ENCODE results near the gene MAEA.

Gene MAEA

DNA sequence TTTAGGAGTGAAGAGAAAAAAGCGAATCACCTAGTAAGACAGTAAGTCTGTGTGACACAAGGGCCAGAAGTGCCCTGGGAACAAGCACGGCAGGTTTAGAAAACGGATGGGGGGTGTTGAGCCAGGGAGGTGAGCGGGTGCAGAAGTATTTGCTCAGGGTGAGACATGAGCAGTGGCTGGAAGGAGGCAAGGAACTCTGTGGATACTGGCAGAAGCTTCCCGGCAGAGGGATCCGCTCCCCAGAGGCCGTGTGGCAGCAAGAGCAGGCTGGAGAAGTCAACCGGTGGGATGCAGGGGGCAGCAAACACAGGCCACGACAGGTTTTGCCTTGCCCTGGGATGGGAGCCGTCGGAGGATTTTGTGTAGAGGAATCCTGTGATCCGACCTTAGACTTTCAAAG lies 55.0 kb downstream of the MAEA start:
- Mint-ChIP-seq H3K4me3 (peak overlapping the region; percentile 99), H3K27me3 (ENCODE audit: low read depth) (no peaks in the 10 kb centered on the region), H3K4me1 (ENCODE audit: low read depth) (peaks cover 22% of the 10 kb centered on the region), H3K9me3 (no peaks in the 10 kb centered on the region), H3K27ac (peak overlapping the region; percentile 75), H3K36me3 (ENCODE audit: low read depth) (peaks cover 26% of the 10 kb centered on the region)
- no peak for DNase-seq (ENCODE audit: low spot score)

DNA sequence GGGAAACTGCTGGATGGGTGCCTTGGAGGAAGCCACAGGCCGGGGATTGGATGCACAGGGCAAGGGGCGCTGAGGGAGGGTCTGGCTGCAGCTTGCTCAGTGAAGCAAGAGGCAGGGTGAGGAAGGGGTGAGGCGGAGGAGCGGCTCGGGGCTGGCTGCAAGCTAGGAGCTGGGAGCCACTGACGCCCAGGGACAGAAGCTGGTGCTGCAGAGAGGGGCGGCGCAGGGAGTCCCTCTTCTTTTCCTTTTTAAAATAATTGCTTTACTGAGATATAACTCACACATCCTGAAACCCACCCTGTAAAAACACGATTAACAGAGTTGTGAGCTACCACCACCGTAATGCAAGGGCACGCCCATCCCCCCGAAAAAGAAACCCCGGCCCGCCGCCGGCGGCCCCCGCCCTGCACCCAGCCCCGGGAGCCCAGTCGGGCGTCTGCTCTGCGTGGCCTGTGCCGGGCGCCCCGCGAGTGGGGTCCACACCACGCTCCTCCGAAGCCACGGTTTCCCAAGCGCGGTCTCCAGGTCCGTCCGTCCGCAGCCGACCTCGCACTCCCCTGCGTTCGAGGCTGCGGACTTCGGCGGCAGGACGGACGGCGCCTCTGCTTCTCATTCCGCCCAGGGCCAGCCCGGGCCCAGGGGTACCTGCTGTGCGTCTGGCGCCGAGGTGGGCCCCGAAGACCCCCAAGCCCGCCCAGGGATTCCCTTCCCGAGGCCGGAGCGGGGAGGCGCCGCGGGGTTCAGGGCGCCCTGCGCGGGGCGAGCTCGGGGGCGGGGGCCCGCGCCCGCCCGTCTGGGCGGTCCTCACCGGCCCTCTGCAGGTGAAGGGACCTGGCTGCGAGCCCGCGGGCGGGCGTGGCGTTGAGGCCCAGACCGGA lies 56.5 kb downstream of the MAEA start:
- no peaks in the 10 kb centered on the region for H3K9me3 Mint-ChIP-seq
- H3K36me3 Mint-ChIP-seq (ENCODE audit: low read depth), result peaks cover 15% of the 10 kb centered on the region
- H3K4me3 Mint-ChIP-seq, result peak overlapping the region; percentile 99
- peak overlapping the region; percentile 98 for H3K27ac Mint-ChIP-seq
- H3K4me1 Mint-ChIP-seq (ENCODE audit: low read depth), result peaks cover 24% of the 10 kb centered on the region
- DNase-seq (ENCODE audit: low spot score), result peak; percentile 41
- H3K27me3 Mint-ChIP-seq (ENCODE audit: low read depth), result no peaks in the 10 kb centered on the region

DNA sequence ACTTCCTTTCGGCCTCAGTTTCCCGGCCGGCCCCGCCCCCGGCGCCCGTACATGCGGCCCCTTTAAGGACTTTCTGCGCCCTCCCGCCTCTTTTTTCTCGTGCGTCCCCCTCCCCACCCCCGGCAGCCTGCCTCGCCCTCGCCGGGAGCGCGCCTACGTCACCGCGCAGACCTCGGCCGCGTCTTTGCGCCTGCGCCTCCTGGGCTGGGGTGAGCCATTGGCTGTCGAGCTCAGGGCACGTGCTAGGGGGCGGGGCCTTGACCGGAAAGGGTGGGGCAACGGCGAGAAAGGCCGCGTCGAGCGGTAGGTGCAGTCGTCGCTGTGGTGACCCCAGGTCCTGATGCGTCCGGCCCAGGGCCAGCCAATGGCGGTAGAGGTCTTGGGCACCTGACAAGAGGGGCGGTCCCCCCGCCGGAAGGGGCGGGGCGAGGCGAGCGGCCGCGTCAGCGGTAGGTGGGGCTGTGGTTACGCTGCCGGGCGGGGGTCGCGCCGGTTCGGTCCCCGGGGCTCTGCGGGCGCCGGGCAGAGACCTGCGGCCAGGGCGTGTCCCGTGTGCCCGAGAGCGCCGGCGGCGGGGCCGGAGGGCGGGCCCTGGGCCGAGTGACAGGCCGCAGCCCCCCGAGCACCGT lies 57.2 kb downstream of the MAEA start, which contains the start of gene UVSSA:
Gene UVSSA, plus strand, starts transcription at position 428 of the 629 bp plus-strand sequence. CDS start 884 bp downstream, outside the sequence.
- Mint-ChIP-seq H3K4me3 (peak within 1 kb of the TSS; percentile 99), H3K27ac (peak within 1 kb of the TSS; percentile 98), H3K9me3 (no peaks in the 10 kb centered on the region), H3K27me3 (ENCODE audit: low read depth) (no peaks in the 10 kb centered on the region), H3K36me3 (ENCODE audit: low read depth) (peaks cover 8% of the 10 kb centered on the region), H3K4me1 (ENCODE audit: low read depth) (peaks cover 28% of the 10 kb centered on the region)
- DNase-seq (ENCODE audit: low spot score), result peak; percentile 100

DNA sequence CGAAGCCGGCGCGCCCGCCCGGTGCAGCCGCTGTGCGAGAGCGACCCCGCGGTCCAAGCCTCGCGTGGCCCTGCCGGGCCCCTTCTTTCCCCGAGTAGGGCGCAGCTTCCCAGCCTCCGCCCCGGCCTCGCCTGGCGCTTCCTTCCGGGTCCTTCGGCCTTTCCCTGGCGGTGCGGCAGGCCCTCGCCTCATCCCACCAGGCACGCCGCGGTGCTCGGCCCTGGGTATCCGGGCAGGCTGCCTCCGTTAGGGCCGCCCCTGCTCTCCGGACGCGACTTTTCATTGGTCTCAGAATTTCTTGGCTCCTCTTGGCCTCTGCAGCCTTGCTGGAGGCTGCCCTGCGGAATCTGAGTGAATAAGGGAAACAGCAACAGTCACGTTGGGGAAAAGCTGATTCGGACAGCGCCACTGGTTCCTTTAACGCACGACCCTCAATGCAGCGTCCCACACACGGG lies 57.7 kb downstream of the MAEA start:
- Mint-ChIP-seq H3K4me3 (peak overlapping the region; percentile 87), H3K27me3 (ENCODE audit: low read depth) (no peaks in the 10 kb centered on the region), H3K36me3 (ENCODE audit: low read depth) (peaks cover 8% of the 10 kb centered on the region), H3K9me3 (no peaks in the 10 kb centered on the region), H3K4me1 (ENCODE audit: low read depth) (peaks cover 28% of the 10 kb centered on the region), H3K27ac (peak overlapping the region; percentile 96)
- peak; percentile 60 for DNase-seq (ENCODE audit: low spot score)

DNA sequence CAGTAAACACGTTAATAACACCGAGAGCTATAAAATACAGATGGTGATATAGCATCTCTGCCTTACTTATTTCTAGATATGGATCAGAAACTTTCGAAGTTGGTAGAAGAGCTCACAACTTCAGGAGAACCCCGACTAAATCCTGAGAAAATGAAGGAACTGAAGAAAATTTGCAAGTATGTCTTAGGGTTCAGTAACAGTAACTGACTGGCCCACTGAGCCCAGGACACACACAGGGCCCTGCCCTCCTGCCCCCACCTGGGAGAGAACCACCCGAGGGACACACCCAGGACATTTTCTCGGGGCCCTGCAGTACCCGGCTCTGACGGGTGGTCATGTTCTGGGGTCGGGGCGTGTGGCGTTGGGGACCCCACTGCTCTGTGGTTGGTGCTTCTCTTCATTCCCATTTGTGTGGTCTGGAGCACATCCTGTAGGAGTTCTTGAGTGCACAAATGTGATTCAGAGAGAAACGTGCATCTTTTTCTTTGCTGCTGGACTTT lies 58.4 kb downstream of the MAEA start:
- H3K4me3 Mint-ChIP-seq, result peak overlapping the region; percentile 87
- H3K4me1 Mint-ChIP-seq (ENCODE audit: low read depth), result peaks cover 28% of the 10 kb centered on the region
- peaks cover 8% of the 10 kb centered on the region for H3K36me3 Mint-ChIP-seq (ENCODE audit: low read depth)
- H3K27me3 Mint-ChIP-seq (ENCODE audit: low read depth), result no peaks in the 10 kb centered on the region
- no peak for DNase-seq (ENCODE audit: low spot score)
- no peaks in the 10 kb centered on the region for H3K9me3 Mint-ChIP-seq
- H3K27ac Mint-ChIP-seq, result peak overlapping the region; percentile 96

DNA sequence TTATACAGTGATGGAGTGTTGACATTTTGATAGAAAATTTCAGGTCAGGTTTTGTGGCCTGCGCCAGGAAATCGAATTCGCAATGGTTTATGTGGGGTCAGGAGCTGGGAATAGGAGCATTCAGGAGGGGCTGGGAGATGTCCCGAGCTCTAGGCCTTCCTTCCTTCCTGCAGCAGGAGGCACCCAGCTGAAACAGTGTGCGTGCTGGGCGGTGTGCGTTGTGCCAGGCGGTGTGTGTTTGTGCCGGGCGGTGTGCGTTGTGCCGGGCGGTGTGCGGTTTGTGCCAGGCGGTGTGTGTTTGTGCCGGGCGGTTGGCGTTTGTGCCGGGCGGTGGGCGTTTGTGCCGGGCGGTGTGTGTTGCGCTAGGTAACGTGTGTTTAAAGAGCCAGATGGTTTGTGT lies 59.1 kb downstream of the MAEA start:
- H3K27ac Mint-ChIP-seq, result peak overlapping the region; percentile 96
- H3K27me3 Mint-ChIP-seq (ENCODE audit: low read depth), result no peaks in the 10 kb centered on the region
- peaks cover 28% of the 10 kb centered on the region for H3K4me1 Mint-ChIP-seq (ENCODE audit: low read depth)
- DNase-seq (ENCODE audit: low spot score), result no peak
- peaks cover 8% of the 10 kb centered on the region for H3K36me3 Mint-ChIP-seq (ENCODE audit: low read depth)
- H3K9me3 Mint-ChIP-seq, result no peaks in the 10 kb centered on the region
- H3K4me3 Mint-ChIP-seq, result peak overlapping the region; percentile 87

DNA sequence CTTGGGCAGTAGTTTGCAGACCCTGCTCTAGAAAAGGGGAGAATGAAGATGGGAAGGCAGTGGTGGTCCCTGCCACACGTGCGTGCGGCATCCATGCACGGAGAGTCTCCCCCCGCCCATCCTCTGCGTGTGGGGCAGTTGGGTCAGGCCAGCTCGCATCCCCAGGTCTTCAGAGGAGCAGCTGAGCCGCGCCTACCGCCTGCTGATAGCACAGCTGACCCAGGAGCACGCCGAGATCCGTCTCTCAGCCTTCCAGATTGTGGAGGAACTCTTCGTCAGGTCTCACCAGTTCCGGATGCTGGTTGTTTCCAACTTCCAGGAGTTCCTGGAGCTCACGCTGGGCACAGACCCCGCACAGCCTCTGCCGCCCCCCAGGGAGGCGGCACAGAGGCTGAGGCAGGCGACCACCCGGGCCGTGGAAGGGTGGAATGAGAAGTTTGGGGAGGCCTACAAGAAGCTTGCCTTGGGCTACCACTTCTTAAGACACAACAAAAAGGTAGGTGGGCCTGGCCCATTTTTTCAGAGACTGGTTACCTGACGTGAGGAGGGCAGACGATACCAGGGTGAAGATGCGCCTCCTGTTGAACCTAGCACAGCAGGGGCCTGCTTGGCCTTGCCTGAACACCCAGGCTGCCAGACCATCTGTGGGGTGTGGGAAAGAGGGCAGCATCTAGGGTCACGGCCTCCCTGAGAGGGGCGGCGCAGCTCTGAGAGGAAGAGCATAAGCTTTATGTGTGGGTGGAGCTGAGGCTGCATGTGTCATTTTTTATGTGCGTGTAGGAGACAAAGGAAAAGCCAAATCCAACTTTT lies 59.9 kb downstream of the MAEA start:
- no peaks in the 10 kb centered on the region for H3K9me3 Mint-ChIP-seq
- no peak for DNase-seq (ENCODE audit: low spot score)
- peak overlapping the region; percentile 46 for H3K4me3 Mint-ChIP-seq
- peak overlapping the region; percentile 96 for H3K27ac Mint-ChIP-seq
- H3K36me3 Mint-ChIP-seq (ENCODE audit: low read depth), result peaks cover 7% of the 10 kb centered on the region
- H3K27me3 Mint-ChIP-seq (ENCODE audit: low read depth), result no peaks in the 10 kb centered on the region
- peaks cover 27% of the 10 kb centered on the region for H3K4me1 Mint-ChIP-seq (ENCODE audit: low read depth)

DNA sequence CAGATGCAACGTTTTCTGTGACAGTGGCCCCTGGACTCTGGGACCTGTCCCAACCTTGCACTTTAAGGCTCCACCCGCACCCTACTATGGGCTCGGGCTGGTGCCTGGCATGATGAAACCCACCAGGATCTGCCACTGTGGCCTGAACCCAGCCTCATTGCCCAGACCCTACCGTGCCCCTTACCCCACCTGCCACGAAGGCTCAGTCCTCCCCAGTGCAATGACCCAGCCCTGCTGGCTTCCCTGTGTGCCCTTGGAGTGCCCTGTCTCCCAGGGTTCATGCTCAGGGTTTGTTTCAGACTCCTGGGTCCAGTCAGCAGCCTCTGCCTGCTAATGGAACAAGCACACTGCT lies 60.5 kb downstream of the MAEA start:
- Mint-ChIP-seq H3K9me3 (no peaks in the 10 kb centered on the region), H3K4me1 (ENCODE audit: low read depth) (peaks cover 21% of the 10 kb centered on the region), H3K27me3 (ENCODE audit: low read depth) (no peaks in the 10 kb centered on the region), H3K36me3 (ENCODE audit: low read depth) (peaks cover 5% of the 10 kb centered on the region), H3K4me3 (no peak overlapping the region), H3K27ac (no peak overlapping the region)
- no peak for DNase-seq (ENCODE audit: low spot score)

DNA sequence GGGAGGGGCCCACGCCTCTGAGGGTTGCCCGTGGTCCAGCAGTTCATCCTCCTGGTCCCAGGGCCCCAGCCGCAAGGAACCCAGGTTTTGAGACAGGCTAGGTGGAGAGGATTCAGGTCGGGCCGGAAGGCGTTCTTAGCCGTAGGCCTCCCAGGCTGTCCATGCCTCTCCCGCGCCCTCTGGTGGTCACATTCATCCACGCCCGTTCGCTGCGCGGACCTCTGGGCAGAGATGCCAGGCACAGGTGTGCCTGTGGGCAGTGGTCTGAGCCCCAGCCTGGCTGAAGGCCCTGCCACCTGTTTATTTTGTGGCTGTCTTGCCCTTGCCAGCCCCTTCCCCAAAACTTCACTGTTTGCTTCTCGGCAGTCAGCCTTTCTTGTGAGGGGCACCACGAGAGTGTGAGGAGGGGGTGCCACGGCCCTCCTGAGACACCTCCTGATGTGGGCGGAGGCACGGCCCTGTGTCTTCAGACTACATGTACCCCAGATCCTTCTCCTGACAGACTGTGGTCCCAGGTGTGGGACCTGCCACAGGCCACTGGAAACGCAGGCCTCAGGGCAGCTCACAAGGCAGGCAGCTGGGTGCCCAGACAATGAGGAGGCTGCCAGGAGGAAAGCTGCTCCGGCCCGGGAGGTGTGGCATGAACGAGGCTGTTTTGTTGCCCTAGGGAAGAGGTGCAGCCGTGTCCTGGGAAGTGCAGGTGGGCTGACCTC lies 62.3 kb downstream of the MAEA start:
- Mint-ChIP-seq H3K4me1 (ENCODE audit: low read depth) (peaks cover 16% of the 10 kb centered on the region), H3K36me3 (ENCODE audit: low read depth) (peaks cover 5% of the 10 kb centered on the region), H3K4me3 (no peak overlapping the region), H3K27me3 (ENCODE audit: low read depth) (no peaks in the 10 kb centered on the region), H3K9me3 (no peaks in the 10 kb centered on the region), H3K27ac (peak overlapping the region; percentile 54)
- DNase-seq (ENCODE audit: low spot score), result peak; percentile 82

DNA sequence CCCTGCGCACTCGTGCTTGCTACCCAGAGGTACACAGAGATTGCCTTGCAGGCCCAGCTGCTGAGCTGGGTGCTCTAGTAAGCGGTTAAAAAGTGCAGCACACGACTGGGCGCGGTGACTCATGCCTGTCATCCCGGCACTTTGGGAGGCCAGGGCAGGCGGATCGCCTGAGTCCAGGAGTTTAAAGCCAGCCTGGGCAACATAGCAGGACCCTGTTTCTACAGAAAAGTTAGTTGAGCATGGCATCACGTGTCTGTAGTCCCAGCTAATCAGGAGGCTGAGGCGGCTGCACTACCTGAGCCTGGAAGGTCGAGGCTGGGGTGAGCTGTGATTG lies 62.8 kb downstream of the MAEA start:
- H3K36me3 Mint-ChIP-seq (ENCODE audit: low read depth), result peaks cover 5% of the 10 kb centered on the region
- H3K27ac Mint-ChIP-seq, result no peak overlapping the region
- no peaks in the 10 kb centered on the region for H3K27me3 Mint-ChIP-seq (ENCODE audit: low read depth)
- peaks cover 16% of the 10 kb centered on the region for H3K4me1 Mint-ChIP-seq (ENCODE audit: low read depth)
- no peak overlapping the region for H3K4me3 Mint-ChIP-seq
- no peak for DNase-seq (ENCODE audit: low spot score)
- no peaks in the 10 kb centered on the region for H3K9me3 Mint-ChIP-seq

DNA sequence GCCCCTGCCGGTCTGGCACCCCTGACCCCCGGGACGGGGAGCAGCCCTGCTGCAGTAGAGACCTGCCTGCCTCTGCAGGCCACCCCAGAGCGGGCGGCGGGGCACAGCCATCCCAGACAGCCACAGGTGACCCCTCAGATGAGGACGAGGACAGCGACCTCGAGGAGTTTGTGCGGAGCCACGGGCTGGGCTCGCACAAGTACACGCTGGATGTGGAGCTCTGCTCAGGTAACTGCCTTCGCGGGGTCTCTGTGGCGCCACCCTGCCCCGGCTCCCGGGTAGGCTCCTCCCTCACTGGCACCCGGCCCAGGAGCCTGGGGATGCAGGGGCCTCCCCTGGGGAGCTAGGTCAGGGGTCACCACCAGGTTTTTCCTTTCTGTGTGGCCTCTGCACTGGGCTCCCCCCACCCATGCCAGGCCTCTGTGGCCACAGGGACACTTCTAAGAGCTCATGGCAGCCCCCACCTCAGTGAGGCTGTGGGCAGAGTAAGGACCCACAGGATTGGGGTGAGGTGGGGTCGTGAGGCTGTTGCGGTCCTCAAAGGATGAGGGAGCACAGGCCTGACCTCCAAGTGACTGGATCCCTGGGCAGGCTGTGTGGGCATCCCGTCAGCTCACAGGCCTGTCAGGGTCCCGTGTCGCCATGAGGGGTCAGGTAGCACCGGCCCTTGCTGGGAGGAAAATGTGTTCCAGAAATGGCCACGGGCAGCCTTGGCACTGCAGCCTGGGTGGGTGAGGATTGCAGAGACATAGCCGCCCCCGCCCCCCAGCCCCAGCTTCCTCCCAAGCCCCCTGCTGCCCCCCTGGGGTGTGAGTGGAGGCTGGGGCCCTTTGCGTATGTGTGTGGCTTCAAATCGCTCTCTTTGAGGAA lies 63.7 kb downstream of the MAEA start:
- Mint-ChIP-seq H3K9me3 (no peaks in the 10 kb centered on the region), H3K4me1 (ENCODE audit: low read depth) (peaks cover 14% of the 10 kb centered on the region), H3K36me3 (ENCODE audit: low read depth) (peaks cover 5% of the 10 kb centered on the region), H3K4me3 (no peak overlapping the region), H3K27me3 (ENCODE audit: low read depth) (no peaks in the 10 kb centered on the region), H3K27ac (no peak overlapping the region)
- no peak for DNase-seq (ENCODE audit: low spot score)

DNA sequence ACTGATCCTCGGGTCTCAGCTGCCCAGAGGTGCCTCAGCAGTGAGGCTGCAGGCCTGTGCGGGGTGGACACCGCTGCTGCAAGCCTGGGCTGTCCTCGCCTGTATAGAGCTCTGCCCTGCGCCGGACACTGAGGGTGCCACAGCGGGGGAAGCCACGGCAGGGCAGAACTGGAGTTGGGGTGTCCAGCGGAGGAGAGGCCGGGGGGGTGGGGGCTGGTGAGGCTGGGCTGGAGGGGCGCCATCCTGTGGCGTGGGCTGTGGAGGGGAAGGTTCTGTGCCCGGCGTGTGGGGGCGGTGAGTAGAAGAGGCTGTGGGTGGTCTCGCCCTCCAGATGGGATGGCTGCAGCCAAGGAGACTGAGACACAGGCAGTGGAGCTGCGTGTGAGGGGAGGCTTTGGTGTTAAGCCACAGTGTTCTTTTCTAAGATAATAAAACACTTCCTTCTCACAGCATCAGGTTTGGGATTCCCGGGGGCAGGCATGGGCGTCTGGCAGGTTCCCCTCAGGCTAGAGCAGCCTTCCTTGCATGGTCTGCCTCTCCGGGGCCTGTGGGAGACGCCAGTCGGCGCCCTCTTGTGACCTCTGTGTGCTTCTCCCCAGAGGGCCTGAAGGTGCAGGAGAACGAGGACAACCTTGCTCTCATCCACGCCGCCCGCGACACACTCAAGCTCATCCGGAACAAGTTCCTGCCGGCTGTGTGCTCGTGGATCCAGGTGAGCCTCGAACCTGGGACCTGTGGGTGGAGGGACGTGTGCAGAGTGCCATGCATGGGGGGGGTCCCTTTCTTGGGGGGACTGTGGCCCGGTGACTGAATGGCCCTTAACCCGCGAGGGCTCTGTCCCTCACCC lies 64.7 kb downstream of the MAEA start:
- H3K9me3 Mint-ChIP-seq, result no peaks in the 10 kb centered on the region
- no peaks in the 10 kb centered on the region for H3K36me3 Mint-ChIP-seq (ENCODE audit: low read depth)
- H3K4me1 Mint-ChIP-seq (ENCODE audit: low read depth), result peaks cover 6% of the 10 kb centered on the region
- H3K4me3 Mint-ChIP-seq, result no peak overlapping the region
- no peak overlapping the region for H3K27ac Mint-ChIP-seq
- no peak for DNase-seq (ENCODE audit: low spot score)
- no peaks in the 10 kb centered on the region for H3K27me3 Mint-ChIP-seq (ENCODE audit: low read depth)
